ENCODE measurements around the gene AOPEP. TPM values are rescaled to one million over a fixed set of nuclear protein-coding genes. Genes with fewer than 3 reads are reported as not detected.

Gene AOPEP
- total and polyA plus RNA-seq, 9 of the 15 experiments (the other 6 are each of a cell fraction or from before 2014, with no cell fraction given) = 4.5 to 19.3 (median 13.5) TPM

DNA sequence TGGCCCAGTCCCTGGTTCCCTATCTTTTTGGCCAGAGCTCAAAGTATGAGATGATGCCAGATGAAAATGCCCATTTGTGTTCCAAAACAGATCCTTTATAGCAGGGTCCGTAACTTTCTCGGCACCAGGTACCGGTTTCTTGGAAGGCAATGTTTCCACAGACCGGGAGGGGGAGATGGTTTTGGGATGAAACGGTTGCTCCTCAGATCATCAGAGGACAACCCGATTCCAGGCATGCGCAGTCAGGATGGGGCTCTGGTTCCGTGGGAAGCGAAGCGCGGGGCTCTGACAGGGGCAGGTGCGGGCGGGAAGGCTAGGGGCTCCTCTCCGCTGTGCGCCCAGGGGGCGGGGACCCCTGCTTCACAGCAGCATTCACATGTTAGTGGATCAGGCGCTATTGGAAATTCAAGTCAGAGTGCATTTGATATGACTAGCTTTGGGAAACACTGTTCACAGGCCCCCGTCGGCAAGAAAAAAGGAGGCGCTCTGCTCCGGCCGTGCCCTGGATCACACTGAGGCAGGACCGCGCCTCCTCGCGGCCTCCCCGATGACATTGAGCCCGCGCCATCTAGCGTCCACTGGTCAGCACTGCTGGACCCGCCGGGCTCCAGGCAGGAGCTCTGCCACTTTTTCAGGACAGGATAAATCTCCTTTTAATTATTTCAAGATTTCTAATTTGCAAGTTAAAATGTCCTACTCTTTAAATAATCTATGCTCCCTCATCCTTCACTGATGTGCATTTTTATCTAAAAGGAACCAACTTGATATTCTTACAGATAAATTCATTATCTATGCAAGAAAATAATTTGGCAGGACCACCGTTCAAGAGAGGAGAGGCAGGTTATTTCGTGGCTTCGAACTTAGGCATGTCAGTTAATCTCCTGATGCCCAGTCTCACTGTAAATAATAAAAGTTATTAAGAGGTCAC is 401.0 kb downstream of the AOPEP start (continued):
- TF ChIP-seq, protein P1, sequence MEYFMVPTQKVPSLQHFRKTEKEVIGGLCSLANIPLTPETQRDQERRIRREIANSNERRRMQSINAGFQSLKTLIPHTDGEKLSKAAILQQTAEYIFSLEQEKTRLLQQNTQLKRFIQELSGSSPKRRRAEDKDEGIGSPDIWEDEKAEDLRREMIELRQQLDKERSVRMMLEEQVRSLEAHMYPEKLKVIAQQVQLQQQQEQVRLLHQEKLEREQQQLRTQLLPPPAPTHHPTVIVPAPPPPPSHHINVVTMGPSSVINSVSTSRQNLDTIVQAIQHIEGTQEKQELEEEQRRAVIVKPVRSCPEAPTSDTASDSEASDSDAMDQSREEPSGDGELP (CRISPR knock-in tag; IDR thresholded peaks at IDR 0.05; ENCODE audit: borderline replicate concordance) = 0 out of 2 replicates have a peak, but pooled peaks have one; percentile 16
- TF ChIP-seq RAD21 (CRISPR knock-in tag; conservative IDR thresholded peaks at IDR 0.05 in 1 of 2, IDR thresholded peaks at IDR 0.05 in 1 of 2) (peak; percentile 81 to 90), ZNF175 (CRISPR knock-in tag; IDR thresholded peaks at IDR 0.05; ENCODE audit: low read depth) (no peak), ZNF3 (CRISPR knock-in tag; IDR thresholded peaks at IDR 0.05) (no peak), POLR2H (tag; IDR thresholded peaks at IDR 0.05; ENCODE audit: low read depth) (no peak), SMARCA5 (IDR thresholded peaks at IDR 0.05) (no peak), RBM39 (optimal IDR thresholded peaks at IDR 0.05; ENCODE audit: low read depth, low read length) (no peak), MCM5 (IDR thresholded peaks at IDR 0.05; ENCODE audit: low read depth) (no peak), CAMTA2 (CRISPR knock-in tag; conservative IDR thresholded peaks at IDR 0.05) (no peak), ZNF134 (CRISPR knock-in tag; conservative IDR thresholded peaks at IDR 0.05) (no peak), MAZ (CRISPR knock-in tag; conservative IDR thresholded peaks at IDR 0.05 in 1 of 2, IDR thresholded peaks at IDR 0.05 in 1 of 2) (peak in 1 of 2 experiments; percentile 36; a peak in 1 of 4 replicates), ZNF184 (CRISPR knock-in tag; IDR thresholded peaks at IDR 0.05) (no peak), STAG1 (CRISPR knock-in tag; IDR thresholded peaks at IDR 0.05; ENCODE audit: borderline replicate concordance) (peak; percentile 78), RBM15 (IDR thresholded peaks at IDR 0.05; ENCODE audit: insufficient read depth, low read length) (no peak), TARDBP (IDR thresholded peaks at IDR 0.05) (no peak), RBM34 (IDR thresholded peaks at IDR 0.05; ENCODE audit: borderline replicate concordance, insufficient read depth, low read length) (no peak)
- TF ChIP-seq, protein P2, sequence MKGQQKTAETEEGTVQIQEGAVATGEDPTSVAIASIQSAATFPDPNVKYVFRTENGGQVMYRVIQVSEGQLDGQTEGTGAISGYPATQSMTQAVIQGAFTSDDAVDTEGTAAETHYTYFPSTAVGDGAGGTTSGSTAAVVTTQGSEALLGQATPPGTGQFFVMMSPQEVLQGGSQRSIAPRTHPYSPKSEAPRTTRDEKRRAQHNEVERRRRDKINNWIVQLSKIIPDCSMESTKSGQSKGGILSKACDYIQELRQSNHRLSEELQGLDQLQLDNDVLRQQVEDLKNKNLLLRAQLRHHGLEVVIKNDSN (CRISPR knock-in tag; IDR thresholded peaks at IDR 0.05) = no peak
- TF ChIP-seq, protein P3, sequence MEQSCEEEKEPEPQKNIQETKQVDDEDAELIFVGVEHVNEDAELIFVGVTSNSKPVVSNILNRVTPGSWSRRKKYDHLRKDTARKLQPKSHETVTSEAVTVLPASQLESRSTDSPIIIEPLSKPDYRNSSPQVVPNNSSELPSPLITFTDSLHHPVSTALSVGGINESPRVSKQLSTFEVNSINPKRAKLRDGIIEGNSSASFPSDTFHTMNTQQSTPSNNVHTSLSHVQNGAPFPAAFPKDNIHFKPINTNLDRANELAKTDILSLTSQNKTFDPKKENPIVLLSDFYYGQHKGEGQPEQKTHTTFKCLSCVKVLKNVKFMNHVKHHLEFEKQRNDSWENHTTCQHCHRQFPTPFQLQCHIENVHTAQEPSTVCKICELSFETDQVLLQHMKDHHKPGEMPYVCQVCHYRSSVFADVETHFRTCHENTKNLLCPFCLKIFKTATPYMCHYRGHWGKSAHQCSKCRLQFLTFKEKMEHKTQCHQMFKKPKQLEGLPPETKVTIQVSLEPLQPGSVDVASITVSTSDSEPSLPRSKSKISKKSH (CRISPR knock-in tag; IDR thresholded peaks at IDR 0.05) = no peak
- TF ChIP-seq, protein P4, sequence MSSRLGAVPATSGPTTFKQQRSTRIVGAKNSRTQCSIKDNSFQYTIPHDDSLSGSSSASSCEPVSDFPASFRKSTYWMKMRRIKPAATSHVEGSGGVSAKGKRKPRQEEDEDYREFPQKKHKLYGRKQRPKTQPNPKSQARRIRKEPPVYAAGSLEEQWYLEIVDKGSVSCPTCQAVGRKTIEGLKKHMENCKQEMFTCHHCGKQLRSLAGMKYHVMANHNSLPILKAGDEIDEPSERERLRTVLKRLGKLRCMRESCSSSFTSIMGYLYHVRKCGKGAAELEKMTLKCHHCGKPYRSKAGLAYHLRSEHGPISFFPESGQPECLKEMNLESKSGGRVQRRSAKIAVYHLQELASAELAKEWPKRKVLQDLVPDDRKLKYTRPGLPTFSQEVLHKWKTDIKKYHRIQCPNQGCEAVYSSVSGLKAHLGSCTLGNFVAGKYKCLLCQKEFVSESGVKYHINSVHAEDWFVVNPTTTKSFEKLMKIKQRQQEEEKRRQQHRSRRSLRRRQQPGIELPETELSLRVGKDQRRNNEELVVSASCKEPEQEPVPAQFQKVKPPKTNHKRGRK (tag; IDR thresholded peaks at IDR 0.05) = no peak
- TF ChIP-seq, protein P5, sequence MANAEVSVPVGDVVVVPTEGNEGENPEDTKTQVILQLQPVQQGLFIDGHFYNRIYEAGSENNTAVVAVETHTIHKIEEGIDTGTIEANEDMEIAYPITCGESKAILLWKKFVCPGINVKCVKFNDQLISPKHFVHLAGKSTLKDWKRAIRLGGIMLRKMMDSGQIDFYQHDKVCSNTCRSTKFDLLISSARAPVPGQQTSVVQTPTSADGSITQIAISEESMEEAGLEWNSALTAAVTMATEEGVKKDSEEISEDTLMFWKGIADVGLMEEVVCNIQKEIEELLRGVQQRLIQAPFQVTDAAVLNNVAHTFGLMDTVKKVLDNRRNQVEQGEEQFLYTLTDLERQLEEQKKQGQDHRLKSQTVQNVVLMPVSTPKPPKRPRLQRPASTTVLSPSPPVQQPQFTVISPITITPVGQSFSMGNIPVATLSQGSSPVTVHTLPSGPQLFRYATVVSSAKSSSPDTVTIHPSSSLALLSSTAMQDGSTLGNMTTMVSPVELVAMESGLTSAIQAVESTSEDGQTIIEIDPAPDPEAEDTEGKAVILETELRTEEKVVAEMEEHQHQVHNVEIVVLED (CRISPR knock-in tag; IDR thresholded peaks at IDR 0.05) = no peak

All from K562 (cell line).